HG02763 (cell line): ENCODE measurements around the gene TMEM169.
"Not testable (repeated sequence)": the region's sequence is repeated elsewhere in the genome, so short reads cannot be mapped to it uniquely, and the experiment has no call there.

Source experiments
- ATAC-seq: cut with Tn5 transposase; IDR thresholded peaks from one replicate; pipeline ENCODE4 v1.9.1; 2021; ENCODE audit warnings: mild to moderate bottlenecking, moderate library complexity; ENCODE audit not compliant: unreplicated experiment

Gene TMEM169

GRCh38 chr2:216071111-216071851 lies 10.4 kb upstream of the TMEM169 start:
- ATAC-seq = no peak

GRCh38 chr2:216072473-216072872 lies 9.2 kb upstream of the TMEM169 start:
- no peak for ATAC-seq

- no peak for ATAC-seq
Measured at GRCh38 chr2:216073773-216074172, 7.9 kb upstream of the TMEM169 start.

GRCh38 chr2:216074380-216074779 lies 7.3 kb upstream of the TMEM169 start:
- no peak for ATAC-seq

- no peak for ATAC-seq
Measured at GRCh38 chr2:216074794-216075193, 6.9 kb upstream of the TMEM169 start.

- ATAC-seq = no peak
Measured at GRCh38 chr2:216075510-216076485, 5.9 kb upstream of the TMEM169 start.

- no peak for ATAC-seq
Measured at GRCh38 chr2:216078776-216079175, 2.9 kb upstream of the TMEM169 start.

GRCh38 chr2:216080048-216080447 lies 1.7 kb upstream of the TMEM169 start:
- not testable (repeated sequence) for ATAC-seq

GRCh38 chr2:216081012-216081411 lies 707 bp upstream of the TMEM169 start:
- no peak for ATAC-seq

GRCh38 chr2:216082117-216082711 lies 495 bp downstream of the TMEM169 start:
- peak; percentile 1 for ATAC-seq

- no peak for ATAC-seq
Measured at GRCh38 chr2:216082805-216083204, 1.1 kb downstream of the TMEM169 start.

GRCh38 chr2:216083464-216084281 lies 2.0 kb downstream of the TMEM169 start:
- ATAC-seq = no peak

GRCh38 chr2:216084547-216084946 lies 2.8 kb downstream of the TMEM169 start:
- no peak for ATAC-seq

GRCh38 chr2:216086207-216086893 lies 4.6 kb downstream of the TMEM169 start:
- no peak for ATAC-seq

GRCh38 chr2:216090369-216090786 lies 8.7 kb downstream of the TMEM169 start:
- no peak for ATAC-seq

- ATAC-seq = no peak
Measured at GRCh38 chr2:216092646-216093045, 10.9 kb downstream of the TMEM169 start.

GRCh38 chr2:216094701-216095100 lies 13.0 kb downstream of the TMEM169 start:
- ATAC-seq = no peak

- ATAC-seq = no peak
Measured at GRCh38 chr2:216098421-216099334, 17.0 kb downstream of the TMEM169 start.

- ATAC-seq = no peak
Measured at GRCh38 chr2:216101109-216101508, 19.4 kb downstream of the TMEM169 start.
